Gastroesophageal sphincter (tissue), 3 donors: ENCODE results near the gene RIC3.

ENCODE experiments used
- CTCF ChIP-seq, 4 experiments: fragments of 200-600 bp in 2 of 4; fragments of 450-650 bp in 2 of 4; sonication (generic) in 1 of 4; IDR thresholded peaks; one replicate each; pipeline ENCODE4 v1.5.1; 2017 to 2019; ENCODE audit warnings: antibody characterized with exemption in 4 of 4, mild to moderate bottlenecking in 2 of 4, moderate library complexity in 2 of 4
- EP300 ChIP-seq: sonication (generic); formaldehyde crosslinking; IDR thresholded peaks from one replicate; pipeline ENCODE4 v1.6.1; 2017; ENCODE audit warnings: antibody characterized with exemption, mild to moderate bottlenecking
- POLR2AphosphoS5 ChIP-seq: sonication (generic); formaldehyde crosslinking; IDR thresholded peaks from one replicate; pipeline ENCODE4 v1.6.1; 2017; ENCODE audit warnings: antibody characterized with exemption

GRCh38 chr11:8066036-8066910 lies 102.6 kb downstream of the RIC3 start:
- TF ChIP-seq POLR2AphosphoS5 (no peak), CTCF (IDR thresholded peaks at IDR 0.05) (no peak), EP300 (no peak)
